ENCODE data around the gene NFATC4. TPM values are rescaled to one million over a fixed set of nuclear protein-coding genes. Genes with fewer than 3 reads are reported as not detected.
"Not testable (repeated sequence)": the region's sequence is repeated elsewhere in the genome, so short reads cannot be mapped to it uniquely, and the experiment has no call there.

Gene NFATC4
- total and polyA plus RNA-seq, 7 donors: 10.4 to 120 (median 45.1) TPM

GRCh38 chr14:24382064-24382371 lies 14.0 kb downstream of the NFATC4 start:
- intact Hi-C loops (cut with DNase I): no loop called here
- TF ChIP-seq CTCF (IDR thresholded peaks at IDR 0.05) (no peak), POLR2A (IDR thresholded peaks at IDR 0.05) (no peak), POLR2AphosphoS5 (IDR thresholded peaks at IDR 0.05) (peak in 1 of 4 donors; percentile 3), EP300 (IDR thresholded peaks at IDR 0.05) (no peak)
- H3K9me3 ChIP-seq: no peaks in the 10 kb centered on the region
- H3K4me1 ChIP-seq: peaks cover 0 to 6% (median 2%) of the 10 kb centered on the region in 4 donors
- H3K27me3 ChIP-seq: no peaks in the 10 kb centered on the region
- no peak overlapping the region for H3K27ac ChIP-seq
- H3K4me3 ChIP-seq: no peak overlapping the region
- DNase-seq: no peak
- WGBS, 2 donors: 82 to 86% methylated on average over 4 of the region's 4 CpGs
- H3K36me3 ChIP-seq: peaks cover 0 to under 1% (median 0%) of the 10 kb centered on the region in 4 donors

- no peak overlapping the region for H3K4me3 ChIP-seq
- DNase-seq: no peak
- no peak for TF ChIP-seq CTCF (IDR thresholded peaks at IDR 0.05)
- no peak for TF ChIP-seq POLR2AphosphoS5 (IDR thresholded peaks at IDR 0.05)
- TF ChIP-seq POLR2A (IDR thresholded peaks at IDR 0.05): no peak
- TF ChIP-seq EP300 (IDR thresholded peaks at IDR 0.05): no peak
- peaks cover 0 to 3% (median 0%) of the 10 kb centered on the region in 4 donors for H3K4me1 ChIP-seq
- no peak overlapping the region for H3K27ac ChIP-seq
- no peaks in the 10 kb centered on the region for H3K27me3 ChIP-seq
- 91% methylated on average over 4 of the region's 4 CpGs for WGBS, 2 donors
- intact Hi-C loops (cut with DNase I): no loop called here
- no peaks in the 10 kb centered on the region for H3K36me3 ChIP-seq
- no peaks in the 10 kb centered on the region for H3K9me3 ChIP-seq
Observed at GRCh38 chr14:24384169-24384568, 16.2 kb downstream of the NFATC4 start.

GRCh38 chr14:24385524-24385923 lies 17.5 kb downstream of the NFATC4 start:
- no peak for DNase-seq
- Histone ChIP-seq H3K36me3 (no peaks in the 10 kb centered on the region), H3K9me3 (no peaks in the 10 kb centered on the region), H3K27me3 (no peaks in the 10 kb centered on the region), H3K4me3 (no peak overlapping the region), H3K27ac (no peak overlapping the region), H3K4me1 (peaks cover 0 to 3% (median 0%) of the 10 kb centered on the region in 4 donors)
- TF ChIP-seq EP300 (IDR thresholded peaks at IDR 0.05): no peak
- TF ChIP-seq CTCF (IDR thresholded peaks at IDR 0.05): no peak
- TF ChIP-seq POLR2AphosphoS5 (IDR thresholded peaks at IDR 0.05): no peak
- no peak for TF ChIP-seq POLR2A (IDR thresholded peaks at IDR 0.05)
- 68 to 77% methylated on average over 4 of the region's 4 CpGs for WGBS, 2 donors
- intact Hi-C loops (cut with DNase I): no loop called here

- no peak for TF ChIP-seq CTCF (IDR thresholded peaks at IDR 0.05)
- TF ChIP-seq EP300 (IDR thresholded peaks at IDR 0.05): no peak
- no peak overlapping the region for H3K4me3 ChIP-seq
- H3K4me1 ChIP-seq: no peaks in the 10 kb centered on the region
- no peak for DNase-seq
- WGBS, 2 donors: 76 to 86% methylated on average over 2 of the region's 2 CpGs
- H3K27ac ChIP-seq: no peak overlapping the region
- no peaks in the 10 kb centered on the region for H3K9me3 ChIP-seq
- no peaks in the 10 kb centered on the region for H3K36me3 ChIP-seq
- intact Hi-C loops (cut with DNase I): no loop called here
- H3K27me3 ChIP-seq: no peaks in the 10 kb centered on the region
Observed at GRCh38 chr14:24387009-24387345, 19.0 kb downstream of the NFATC4 start.

- intact Hi-C loops (cut with DNase I); H3K4me1 ChIP-seq; DNase-seq; H3K9me3 ChIP-seq; H3K36me3 ChIP-seq; H3K27me3 ChIP-seq; H3K4me3 ChIP-seq; H3K27ac ChIP-seq: not testable (repeated sequence)
- 91 to 92% methylated on average over 5 of the region's 5 CpGs for WGBS, 2 donors
Observed at GRCh38 chr14:24387579-24387978, 19.6 kb downstream of the NFATC4 start.

Measured in sigmoid colon (tissue), 7 donors.